A549 treated with CORT108297 at 1 μM for 4 hours (cell line): ENCODE results near the gene FAM167B. TPM values are rescaled to one million over a fixed set of nuclear protein-coding genes. Genes with fewer than 3 reads are reported as not detected.

ENCODE experiments used
- total RNA-seq: library from RNA; stranded (reverse); fragments of 200-300 nt; extraction: Qiagen RNA extraction; gene quantifications from 5 replicates; pipeline ENCODE4 v1.2.3, GENCODE V29; 2022

Gene FAM167B
- total RNA-seq = 0.44 to 0.87 TPM (median 0.66 TPM) in 5 replicates

DNA sequence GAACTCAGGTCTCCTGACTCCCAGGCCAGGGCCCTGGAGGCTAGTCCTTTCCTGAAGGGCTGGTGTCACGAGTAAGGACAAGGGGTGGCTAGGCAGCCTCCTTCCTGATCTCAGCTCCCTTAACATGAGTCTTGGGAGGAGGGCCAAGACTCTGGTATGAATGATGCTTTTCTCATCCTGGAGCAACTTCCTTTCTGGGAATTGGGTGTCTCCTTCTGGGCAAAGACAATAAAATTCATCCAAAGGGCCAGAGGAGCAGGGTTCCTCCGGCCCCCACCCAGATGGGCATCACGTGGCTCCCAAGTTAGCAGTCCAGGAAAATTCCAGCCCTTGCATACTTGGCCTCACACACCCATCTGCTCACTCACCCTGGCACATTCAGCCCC, at the start of gene FAM167B:
TSS of gene FAM167B (plus strand) at position 335 of the 386 bp plus-strand sequence. CDS start 200 bp downstream, outside the sequence.

GRCh38 chr1:32200226-32201010, 46.6 kb upstream of the FAM167B start, which contains the start of gene CCDC28B:
Gene CCDC28B, plus strand, starts transcription at chr1:32200595. Its CDS starts 1,341 bp downstream, at chr1:32201936.

GRCh38 chr1:32205401-32206370, 41.3 kb upstream of the FAM167B start, which contains the start of gene IQCC:
Gene IQCC, plus strand, starts transcription at chr1:32205671. Its CDS starts 11 bp downstream, at chr1:32205682.

DNA sequence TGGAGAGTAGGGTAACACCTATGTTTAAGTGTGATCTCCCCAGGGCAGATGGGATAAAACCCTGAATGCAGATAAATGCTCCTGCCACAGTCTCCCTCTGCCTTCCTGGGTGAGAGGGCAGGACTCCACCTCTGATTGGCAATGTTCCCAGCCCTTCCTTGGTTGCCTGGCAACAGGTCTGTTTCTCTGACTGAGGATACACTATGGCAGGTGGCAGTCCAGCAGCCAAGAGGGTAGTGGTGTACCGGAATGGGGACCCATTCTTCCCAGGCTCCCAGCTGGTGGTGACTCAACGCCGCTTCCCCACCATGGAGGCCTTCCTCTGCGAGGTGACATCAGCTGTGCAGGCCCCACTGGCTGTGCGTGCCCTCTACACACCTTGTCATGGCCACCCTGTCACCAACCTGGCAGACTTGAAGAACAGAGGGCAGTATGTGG, 38.1 kb upstream of the FAM167B start, which contains the start of gene DCDC2B:
TSS of gene DCDC2B (plus strand) at position 199 of the 438 bp plus-strand sequence. CDS start at position 204, 5 bp downstream.

GRCh38 chr1:32221980-32222755, 24.9 kb upstream of the FAM167B start, which contains the start of the genes EIF3I and TMEM234:
Gene EIF3I, plus strand, starts transcription at chr1:32222407. Its CDS starts 35 bp downstream, at chr1:32222442.
Gene TMEM234, minus strand, starts transcription at chr1:32222353. Its CDS starts 31 bp downstream, at chr1:32222322.

DNA sequence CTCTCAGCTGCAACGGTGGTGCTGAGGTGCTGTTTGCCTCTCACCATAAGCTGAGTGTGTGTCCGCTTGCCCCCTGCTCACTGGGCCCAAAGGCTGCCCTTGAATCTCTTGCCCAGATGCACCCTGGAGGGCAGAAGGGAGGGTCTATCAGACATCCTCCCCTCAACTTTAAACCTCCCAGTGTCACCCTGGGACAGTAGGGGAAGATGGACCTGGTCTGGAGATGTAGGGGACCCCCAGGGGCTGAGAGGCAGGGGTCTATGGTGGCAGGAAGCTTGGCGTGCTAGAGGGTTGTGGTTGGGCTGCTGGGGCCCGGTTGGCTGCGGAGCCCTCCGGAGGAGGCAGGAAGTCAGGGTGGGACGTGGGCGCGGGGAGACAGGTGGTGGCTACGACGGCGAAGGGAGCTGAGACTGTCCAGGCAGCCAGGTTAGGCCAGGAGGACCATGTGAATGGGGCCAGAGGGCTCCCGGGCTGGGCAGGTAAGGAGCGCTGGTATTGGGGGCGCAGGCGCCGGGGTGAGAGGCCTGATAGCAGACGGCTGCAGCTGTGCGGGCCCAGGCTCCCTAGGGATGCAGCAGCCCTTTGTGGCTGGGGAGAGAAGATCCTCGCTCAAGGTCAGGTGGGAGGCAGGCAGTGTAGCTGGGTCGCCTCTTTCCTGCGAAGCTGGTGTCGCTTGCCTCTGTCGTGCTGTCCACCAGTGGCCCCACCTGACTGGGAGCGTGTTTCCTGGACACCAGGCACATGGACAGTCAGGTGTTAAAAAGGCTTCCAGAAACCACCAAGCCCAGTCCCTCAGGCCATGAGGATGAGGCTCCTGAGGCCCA, 4.1 kb downstream of the FAM167B start, which contains the start of gene LCK:
TSS of gene LCK (plus strand) at position 373 of the 824 bp plus-strand sequence. CDS start 23,065 bp downstream, outside the sequence.

GRCh38 chr1:32291708-32292538, 44.9 kb downstream of the FAM167B start, which contains the start of gene HDAC1:
Gene HDAC1, plus strand, starts transcription at chr1:32292083. Its CDS starts 87 bp downstream, at chr1:32292170.

Other genes starting within 250 kb of the FAM167B start
- gene KHDRBS1, start 233.4 kb upstream of the FAM167B start, total RNA-seq = 122 to 139 TPM (median 130 TPM) in 5 replicates
- 8.7 to 14.1 TPM (median 12.9 TPM) in 5 replicates for gene TMEM39B, start 174.3 kb upstream of the FAM167B start, total RNA-seq
- gene KPNA6, start 139.2 kb upstream of the FAM167B start, total RNA-seq = 14.3 to 18.2 TPM (median 15.1 TPM) in 5 replicates
- gene TXLNA, start 67.5 kb upstream of the FAM167B start, total RNA-seq = 26.8 to 31.9 TPM (median 28.5 TPM) in 5 replicates
- 1.8 to 2.6 TPM (median 2.4 TPM) in 5 replicates for gene CCDC28B, start 46.6 kb upstream of the FAM167B start, total RNA-seq
- gene IQCC, start 41.6 kb upstream of the FAM167B start, total RNA-seq = 1.4 to 2.4 TPM (median 1.9 TPM) in 5 replicates
- not detected in 5 replicates for gene DCDC2B, start 38.1 kb upstream of the FAM167B start, total RNA-seq
- 7.7 to 10.5 TPM (median 9.7 TPM) in 5 replicates for gene TMEM234, start 24.9 kb upstream of the FAM167B start, total RNA-seq
- 269 to 284 TPM (median 278 TPM) in 5 replicates for gene EIF3I, start 24.8 kb upstream of the FAM167B start, total RNA-seq
- gene LCK, start 4.0 kb downstream of the FAM167B start, total RNA-seq = 0.16 TPM in 1 of 5 replicates, not detected in the others
- 53.0 to 60.3 TPM (median 56.2 TPM) in 5 replicates for gene HDAC1, start 44.9 kb downstream of the FAM167B start, total RNA-seq
- 57.0 to 77.4 TPM (median 72.1 TPM) in 5 replicates for gene MARCKSL1, start 89.0 kb downstream of the FAM167B start, total RNA-seq
- gene FAM229A, start 115.3 kb downstream of the FAM167B start, total RNA-seq = 2.3 to 4.4 TPM (median 3.8 TPM) in 5 replicates
- gene TSSK3, start 115.3 kb downstream of the FAM167B start, total RNA-seq = 0.07 to 0.11 TPM in 2 of 5 replicates, not detected in the others
- gene BSDC1, start 147.2 kb downstream of the FAM167B start, total RNA-seq = 19.1 to 22.7 TPM (median 22.3 TPM) in 5 replicates
- gene ZBTB8B, start 217.8 kb downstream of the FAM167B start, total RNA-seq = under 0.01 TPM in 1 of 5 replicates, not detected in the others